GM19328 (cell line): ENCODE measurements around the gene MYL12A.

ENCODE experiments used
- ATAC-seq: cut with Tn5 transposase; IDR thresholded peaks from one replicate; pipeline ENCODE4 v1.9.1; 2021; ENCODE audit warnings: mild to moderate bottlenecking, moderate library complexity; ENCODE audit not compliant: unreplicated experiment

MYL12A gene

DNA sequence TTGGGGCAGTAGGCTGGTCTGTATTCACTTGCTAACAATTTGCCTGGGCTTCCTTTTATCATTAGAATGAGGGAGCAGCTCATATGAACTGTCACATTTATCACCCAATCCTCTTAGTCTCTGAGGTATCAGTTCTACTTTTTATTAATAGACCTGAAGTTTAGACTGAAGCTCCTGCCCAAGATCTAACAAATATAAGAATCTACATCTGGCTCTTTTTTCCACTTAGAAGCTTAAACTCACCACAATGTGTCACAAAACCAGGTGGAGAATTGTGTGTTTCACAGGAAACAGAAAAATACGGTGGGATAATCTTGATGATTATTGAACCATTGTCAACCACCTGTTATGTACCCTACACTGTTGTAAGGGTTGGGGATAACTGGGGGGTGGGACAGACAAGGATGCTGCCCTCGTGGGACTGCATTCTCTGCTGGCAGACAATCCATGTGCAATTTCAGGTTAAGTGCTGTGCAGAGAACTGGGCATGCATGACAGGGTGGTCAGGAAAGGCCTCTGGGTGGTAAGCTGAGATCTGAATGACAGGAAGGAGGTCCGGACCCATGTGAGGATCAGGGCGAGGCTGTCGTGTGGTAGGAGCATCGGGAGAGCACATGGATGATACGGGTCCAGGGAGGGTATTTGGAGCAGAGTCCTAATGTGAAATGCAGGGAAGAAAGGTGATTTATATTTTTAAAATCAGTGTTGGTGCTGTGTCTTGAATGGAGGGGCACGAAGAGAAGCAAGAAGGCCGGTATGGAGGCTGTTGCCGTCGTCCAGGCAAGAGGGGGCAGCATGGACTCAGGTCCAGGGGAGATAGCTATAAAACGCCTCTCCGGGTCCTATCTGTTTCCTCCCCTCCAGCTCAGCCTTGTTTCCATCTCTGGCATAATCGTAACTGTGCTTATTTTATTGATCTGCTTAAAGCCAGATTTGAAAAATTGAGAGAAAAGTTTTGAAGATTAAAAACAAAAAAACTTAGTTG lies 31.9 kb downstream of the MYL12A start:
- peak; percentile 82 for ATAC-seq

- no peak for ATAC-seq
Measured at GRCh38 chr18:3281456-3282400, 34.1 kb downstream of the MYL12A start.

DNA sequence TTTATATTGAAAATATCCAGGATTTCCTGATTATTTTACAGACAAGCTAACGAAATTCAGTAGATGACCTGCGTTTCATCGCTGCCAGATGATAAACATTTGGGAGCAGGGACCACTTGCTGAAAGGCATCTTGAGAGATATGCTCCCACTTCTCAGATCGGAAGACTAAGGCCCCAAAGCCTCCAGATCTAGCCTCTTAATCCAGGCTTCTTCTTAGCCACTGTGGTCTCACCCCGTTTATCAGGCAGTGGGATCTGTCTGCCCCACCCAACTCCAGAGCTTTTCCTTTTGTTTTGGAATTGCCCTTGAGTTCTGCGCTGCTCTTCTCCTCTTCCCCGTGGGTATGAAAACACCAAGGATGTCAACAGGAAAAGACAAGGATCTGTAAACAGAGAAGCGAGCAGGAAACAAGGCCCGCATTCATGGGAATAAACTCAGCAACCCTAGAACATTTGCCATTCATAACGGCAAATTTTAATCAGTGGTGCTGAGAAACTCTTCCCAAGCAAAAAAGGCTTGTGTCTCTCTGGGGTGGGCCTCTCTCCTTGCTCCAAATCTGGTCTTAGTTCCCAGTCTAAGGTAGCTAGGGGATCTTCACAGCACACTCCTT lies 35.8 kb downstream of the MYL12A start:
- no peak for ATAC-seq

- no peak for ATAC-seq
Measured at GRCh38 chr18:3283908-3284307, 36.3 kb downstream of the MYL12A start.

DNA sequence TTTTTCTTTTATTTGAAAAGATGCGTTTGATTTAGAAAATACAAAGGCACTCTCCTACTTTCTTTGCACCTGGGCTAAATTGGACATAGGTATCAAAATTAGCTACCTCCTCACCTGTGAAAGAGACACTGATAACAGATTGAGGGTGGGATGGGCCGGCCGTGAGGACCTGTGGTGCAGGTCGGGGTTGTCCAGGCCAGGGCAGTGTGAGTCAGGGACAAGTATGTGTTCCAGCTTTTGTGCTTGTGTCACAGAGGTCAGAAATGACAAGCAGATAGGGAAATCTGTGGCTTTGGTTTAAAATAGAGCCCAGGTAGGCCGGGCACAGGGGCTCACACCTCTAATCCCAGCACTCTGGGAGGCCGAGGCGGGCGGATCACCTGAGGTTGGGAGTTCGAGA lies 36.9 kb downstream of the MYL12A start:
- no peak for ATAC-seq

DNA sequence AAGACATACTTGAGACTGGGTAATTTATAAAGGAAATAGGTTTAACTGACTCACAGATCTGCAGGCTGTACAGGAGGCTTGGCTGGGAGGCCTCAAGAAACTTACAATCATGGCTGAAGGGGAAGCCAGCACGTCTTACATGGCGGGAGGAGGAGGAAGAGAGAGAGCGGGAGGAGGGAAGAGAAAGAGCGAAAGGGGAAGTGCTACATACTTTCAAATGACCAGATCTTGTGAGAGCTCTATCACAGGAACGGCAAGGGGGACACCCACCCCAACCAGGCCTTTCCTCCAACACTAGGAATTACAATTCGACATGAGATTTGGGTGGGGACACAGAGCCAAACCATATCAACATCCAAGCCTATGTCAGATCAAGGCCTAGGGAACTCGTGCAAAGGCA lies 38.6 kb downstream of the MYL12A start:
- no peak for ATAC-seq

DNA sequence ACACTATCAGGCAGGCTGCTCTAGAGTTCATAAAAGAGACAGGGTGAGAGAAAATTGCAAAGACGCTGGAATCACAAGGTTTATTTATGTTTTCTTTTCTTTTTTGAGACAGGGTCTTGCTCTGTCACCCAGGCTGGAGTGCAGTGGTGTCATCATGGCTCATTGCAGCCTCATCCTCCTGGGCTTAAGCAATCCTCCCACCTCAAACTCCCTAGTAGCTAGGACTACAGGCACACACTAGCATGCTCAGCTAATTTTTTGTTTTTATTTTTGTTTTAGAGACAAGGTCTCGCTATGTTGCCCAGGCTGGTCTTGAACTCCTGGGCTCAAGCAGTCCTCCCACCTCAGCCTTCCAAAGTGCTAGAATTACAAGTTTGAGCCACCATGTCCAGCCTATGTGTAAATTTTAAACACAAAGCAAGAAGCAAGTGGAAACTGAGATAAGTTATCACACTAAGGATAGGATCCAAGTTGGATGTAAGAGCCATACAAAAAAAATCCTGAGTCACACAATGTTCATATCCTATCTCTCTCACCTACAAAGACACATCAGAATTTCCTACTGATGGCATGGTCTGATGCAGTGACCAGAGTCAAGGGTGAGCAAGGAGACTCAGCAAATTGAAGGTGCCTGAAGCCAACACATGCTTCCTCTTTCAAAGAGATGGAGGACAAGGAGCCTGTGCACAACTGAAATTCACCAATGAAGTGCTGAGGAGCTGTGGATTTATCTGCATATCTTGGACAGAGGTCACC lies 45.8 kb downstream of the MYL12A start:
- ATAC-seq = no peak

DNA sequence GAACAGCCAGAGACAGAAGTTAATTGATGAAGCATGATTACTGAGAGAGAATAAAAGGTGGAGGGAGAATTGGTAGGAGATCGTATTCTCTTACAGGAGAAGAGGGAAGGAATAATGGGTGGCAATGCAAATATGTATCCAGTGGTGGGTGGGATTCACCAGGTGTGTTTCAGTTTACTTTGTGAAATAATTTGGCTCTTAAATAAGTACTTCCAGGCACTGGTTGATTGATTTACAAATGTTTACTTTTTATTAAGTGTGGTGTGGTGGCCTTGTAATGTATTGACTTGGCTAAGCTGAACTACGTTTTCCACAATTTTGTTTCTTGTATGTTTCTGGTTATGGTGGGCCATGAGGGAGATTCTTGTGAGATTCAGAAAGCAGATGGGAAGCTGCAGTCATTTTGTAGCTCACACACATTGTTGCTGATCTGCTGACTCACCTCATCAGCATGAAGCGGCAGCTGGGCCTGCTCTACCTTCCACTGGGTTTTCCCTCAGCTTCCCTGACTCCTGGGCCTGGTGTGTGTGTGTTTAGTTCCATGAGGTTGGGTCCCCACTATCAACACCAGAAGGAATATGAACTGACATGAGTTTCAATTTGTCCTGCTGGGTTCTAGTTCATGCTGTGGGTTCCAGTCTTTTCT lies 47.0 kb downstream of the MYL12A start:
- ATAC-seq = no peak

- ATAC-seq = peak; percentile 100
Measured at GRCh38 chr18:3297025-3297984, 49.7 kb downstream of the MYL12A start.

DNA sequence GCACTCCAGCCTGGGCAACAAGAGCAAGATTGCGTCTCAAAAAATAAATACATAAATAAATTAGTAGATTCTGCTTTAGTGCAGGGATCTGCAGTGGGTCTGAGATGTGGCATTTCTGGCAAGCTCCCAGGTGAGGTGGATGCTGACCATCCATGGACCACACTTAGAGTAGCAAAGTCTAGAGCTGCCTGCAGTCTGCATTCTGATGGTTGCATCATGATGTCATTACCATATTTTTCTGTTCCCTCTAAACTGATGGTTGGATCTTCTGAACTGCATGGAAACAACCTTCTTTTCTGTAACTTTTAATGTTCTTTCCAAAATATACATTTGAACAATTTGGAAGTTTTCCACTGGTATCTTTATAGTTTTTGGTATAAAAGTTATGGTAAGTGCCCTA lies 57.2 kb downstream of the MYL12A start:
- no peak for ATAC-seq

- no peak for ATAC-seq
Measured at GRCh38 chr18:3305354-3305762, 57.8 kb downstream of the MYL12A start.
